Fibroblast of pulmonary artery (primary cell): ENCODE measurements around the gene BPIFB1.

Experiments used
- DNase-seq: peaks from one replicate; pipeline ENCODE4 v3.0.0-alpha.2; 2010; ENCODE audit warnings: low read depth
- H3K4me3 ChIP-seq: replicated peaks from 2 replicates; pipeline ENCODE4 v1.5.1; 2011; ENCODE audit warnings: low read depth, mild to moderate bottlenecking, control low read depth, low read length, moderate library complexity
- TF ChIP-seq, protein P1 (sequence below): IDR thresholded peaks from 2 replicates; pipeline ENCODE4 v1.5.1; 2011; ENCODE audit warnings: mild to moderate bottlenecking, control low read depth, low read length, inconsistent platforms; ENCODE audit errors: missing control alignments

BPIFB1 gene

DNA sequence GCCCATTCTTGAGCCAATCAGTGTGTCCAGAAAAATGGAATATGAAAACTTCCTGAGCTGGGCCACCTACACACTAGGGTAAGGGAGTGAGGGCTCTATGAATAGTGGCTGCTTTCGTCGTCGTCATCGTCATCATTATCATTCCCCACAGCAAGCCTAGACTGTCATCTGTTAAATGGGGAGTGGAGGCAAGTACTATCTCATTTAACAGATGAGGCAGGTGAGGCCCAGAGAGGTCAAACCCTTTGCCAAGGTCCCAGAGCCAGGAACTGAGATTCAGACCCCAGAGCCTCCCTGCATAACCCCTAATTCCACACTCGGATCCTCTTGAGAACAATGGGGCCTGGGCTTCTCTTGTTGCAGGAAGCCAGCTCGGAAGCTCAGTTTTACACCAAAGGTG is 20.6 kb downstream of the BPIFB1 start:
- DNase-seq: no peak
- H3K4me3 ChIP-seq: no peak overlapping the region
- TF ChIP-seq, protein P1, sequence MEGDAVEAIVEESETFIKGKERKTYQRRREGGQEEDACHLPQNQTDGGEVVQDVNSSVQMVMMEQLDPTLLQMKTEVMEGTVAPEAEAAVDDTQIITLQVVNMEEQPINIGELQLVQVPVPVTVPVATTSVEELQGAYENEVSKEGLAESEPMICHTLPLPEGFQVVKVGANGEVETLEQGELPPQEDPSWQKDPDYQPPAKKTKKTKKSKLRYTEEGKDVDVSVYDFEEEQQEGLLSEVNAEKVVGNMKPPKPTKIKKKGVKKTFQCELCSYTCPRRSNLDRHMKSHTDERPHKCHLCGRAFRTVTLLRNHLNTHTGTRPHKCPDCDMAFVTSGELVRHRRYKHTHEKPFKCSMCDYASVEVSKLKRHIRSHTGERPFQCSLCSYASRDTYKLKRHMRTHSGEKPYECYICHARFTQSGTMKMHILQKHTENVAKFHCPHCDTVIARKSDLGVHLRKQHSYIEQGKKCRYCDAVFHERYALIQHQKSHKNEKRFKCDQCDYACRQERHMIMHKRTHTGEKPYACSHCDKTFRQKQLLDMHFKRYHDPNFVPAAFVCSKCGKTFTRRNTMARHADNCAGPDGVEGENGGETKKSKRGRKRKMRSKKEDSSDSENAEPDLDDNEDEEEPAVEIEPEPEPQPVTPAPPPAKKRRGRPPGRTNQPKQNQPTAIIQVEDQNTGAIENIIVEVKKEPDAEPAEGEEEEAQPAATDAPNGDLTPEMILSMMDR: no peak

DNA sequence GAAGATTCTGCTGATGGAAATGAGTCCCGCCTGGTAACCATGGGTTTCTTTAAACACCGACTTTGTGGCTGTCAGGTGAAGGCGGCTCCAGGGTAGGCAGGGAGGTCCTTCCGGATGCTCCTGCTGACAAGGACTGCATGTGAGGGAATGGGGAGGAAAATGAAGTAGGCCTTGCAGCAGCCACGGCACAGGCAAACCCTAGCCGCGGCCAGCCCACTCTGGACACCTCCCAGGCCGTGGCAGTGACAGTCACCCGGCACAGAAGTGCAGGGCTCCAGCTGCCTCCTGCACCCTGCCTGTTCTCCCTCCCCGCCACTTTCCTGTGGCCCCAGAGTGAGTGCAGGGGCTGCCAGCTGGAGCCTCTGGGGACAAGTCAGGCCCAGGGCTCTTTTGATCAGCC is 21.0 kb downstream of the BPIFB1 start:
- no peak overlapping the region for H3K4me3 ChIP-seq
- TF ChIP-seq, protein P1: no peak
- no peak for DNase-seq

DNA sequence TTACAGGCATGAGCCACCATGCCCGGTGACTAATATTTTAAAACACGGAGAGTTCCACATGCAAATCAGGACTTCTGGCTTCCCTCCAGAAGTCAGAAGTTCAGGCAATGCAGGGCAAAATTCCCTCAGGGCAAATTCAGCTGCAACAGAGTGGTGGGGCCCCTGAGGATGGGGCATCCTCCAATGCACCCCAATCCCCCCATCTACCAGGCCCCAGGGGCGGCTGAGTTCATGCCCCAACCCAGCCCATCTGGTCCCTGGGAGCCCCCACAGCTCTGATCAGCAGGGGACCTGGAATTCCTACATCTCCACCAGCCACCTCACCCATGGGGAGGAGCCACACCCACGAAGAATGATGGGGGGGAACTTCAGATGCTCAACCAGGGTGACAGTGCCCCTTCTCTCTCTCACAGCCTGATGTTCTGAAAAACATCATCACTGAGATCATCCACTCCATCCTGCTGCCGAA is 22.6 kb downstream of the BPIFB1 start:
- TF ChIP-seq, protein P1: no peak
- no peak overlapping the region for H3K4me3 ChIP-seq
- DNase-seq: peak; percentile 6

DNA sequence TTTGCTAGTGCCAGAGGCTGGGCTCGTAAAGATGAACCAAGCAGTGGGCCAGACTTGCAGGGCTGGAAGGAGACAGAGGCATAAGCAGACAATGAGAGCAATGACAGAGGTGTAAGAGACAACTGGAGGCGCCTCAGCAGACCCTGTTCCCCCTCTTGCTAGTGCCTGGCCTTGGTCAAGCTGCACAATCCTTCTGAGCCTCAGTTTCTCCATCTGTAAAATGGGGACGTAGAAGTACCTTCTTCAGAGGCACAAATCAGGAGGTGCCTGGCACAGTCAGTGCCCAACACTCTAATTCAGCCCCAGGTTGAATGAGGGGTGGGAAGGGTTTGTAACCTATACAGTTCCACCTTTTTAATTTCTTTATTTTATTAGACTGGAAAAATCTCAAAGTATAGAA is 23.2 kb downstream of the BPIFB1 start:
- DNase-seq: no peak
- TF ChIP-seq, protein P1: no peak
- no peak overlapping the region for H3K4me3 ChIP-seq

DNA sequence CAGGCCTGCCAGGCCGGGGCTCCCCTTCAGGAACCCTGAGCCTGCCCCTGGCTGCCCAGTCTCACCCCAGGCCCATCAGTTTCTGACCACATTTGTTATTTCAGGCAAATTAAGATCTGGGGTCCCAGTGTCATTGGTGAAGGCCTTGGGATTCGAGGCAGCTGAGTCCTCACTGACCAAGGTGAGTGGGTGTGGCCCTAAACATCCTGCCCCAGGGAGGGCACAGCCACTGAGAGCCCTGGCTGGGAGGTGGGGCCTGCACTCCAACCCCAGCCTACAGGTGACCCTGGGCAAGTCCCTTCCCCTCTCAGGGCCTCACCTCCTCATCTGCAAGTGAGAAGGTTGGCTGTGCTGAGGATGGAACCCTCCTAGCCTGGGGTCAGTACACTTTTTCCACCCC is 23.8 kb downstream of the BPIFB1 start:
- H3K4me3 ChIP-seq: no peak overlapping the region
- TF ChIP-seq, protein P1: no peak
- no peak for DNase-seq

DNA sequence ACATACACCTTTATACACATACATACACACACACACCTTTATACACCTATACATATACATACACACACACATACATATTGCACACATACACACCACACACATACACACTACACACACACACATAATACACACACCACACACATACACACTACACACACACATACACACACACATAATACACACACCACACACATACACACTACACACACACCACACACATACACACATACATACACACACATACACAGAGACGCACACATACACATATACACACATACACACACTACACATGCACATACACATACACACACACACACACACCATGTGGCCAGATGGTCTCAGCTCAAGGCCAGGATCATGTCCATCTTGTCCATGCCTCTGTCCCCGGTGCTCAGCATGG is 25.7 kb downstream of the BPIFB1 start:
- DNase-seq: no peak
- no peak overlapping the region for H3K4me3 ChIP-seq
- TF ChIP-seq, protein P1: no peak

DNA sequence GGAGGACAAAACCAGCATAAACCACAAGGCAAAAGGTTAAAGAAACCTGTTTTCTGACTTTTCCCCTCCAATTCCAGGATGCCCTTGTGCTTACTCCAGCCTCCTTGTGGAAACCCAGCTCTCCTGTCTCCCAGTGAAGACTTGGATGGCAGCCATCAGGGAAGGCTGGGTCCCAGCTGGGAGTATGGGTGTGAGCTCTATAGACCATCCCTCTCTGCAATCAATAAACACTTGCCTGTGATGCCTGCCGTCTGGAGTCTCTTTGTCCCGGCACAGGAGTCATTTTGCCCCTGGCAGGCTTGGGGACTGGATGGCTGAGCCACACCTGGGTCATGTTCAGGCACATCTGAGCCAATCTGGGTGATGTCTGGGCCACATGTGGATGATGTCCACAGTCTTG is 26.6 kb downstream of the BPIFB1 start:
- TF ChIP-seq, protein P1: no peak
- H3K4me3 ChIP-seq: no peak overlapping the region
- DNase-seq: no peak
